Activated naive CD8-positive, alpha-beta T cell (primary cell): Measurements from ENCODE around the gene PRSS56.
"Not testable (repeated sequence)": the region's sequence is repeated elsewhere in the genome, so short reads cannot be mapped to it uniquely, and the experiment has no call there.

ENCODE experiments used
- H3K27ac Mint-ChIP-seq: one replicate; pipeline ENCODE4 v1.8.0; 2021; ENCODE audit warnings: mixed read lengths
- H3K27me3 Mint-ChIP-seq: one replicate; pipeline ENCODE4 v1.8.0; 2021; ENCODE audit warnings: mixed read lengths
- H3K36me3 Mint-ChIP-seq: one replicate; pipeline ENCODE4 v1.8.0; 2021; ENCODE audit warnings: mixed read lengths
- H3K4me1 Mint-ChIP-seq: one replicate; pipeline ENCODE4 v1.8.0; 2021; ENCODE audit warnings: low read depth, mixed read lengths
- H3K4me3 Mint-ChIP-seq: one replicate; pipeline ENCODE4 v1.8.0; 2021; ENCODE audit warnings: mild to moderate bottlenecking, mixed read lengths
- H3K9me3 Mint-ChIP-seq: one replicate; pipeline ENCODE4 v1.8.0; 2021; ENCODE audit warnings: low read depth, mixed read lengths

The PRSS56 gene

GRCh38 chr2:232523682-232524597, 3.8 kb downstream of the PRSS56 start:
- Mint-ChIP-seq H3K36me3 (no peaks in the 10 kb centered on the region), H3K4me1 (peaks cover 15% of the 10 kb centered on the region), H3K27me3 (peaks cover 12% of the 10 kb centered on the region), H3K9me3 (no peaks in the 10 kb centered on the region), H3K4me3 (peak overlapping the region; percentile 27), H3K27ac (no peak overlapping the region)

GRCh38 chr2:232524771-232525170, 4.6 kb downstream of the PRSS56 start:
- Mint-ChIP-seq H3K27me3 (peaks cover 6% of the 10 kb centered on the region), H3K4me1 (peaks cover 19% of the 10 kb centered on the region), H3K27ac (no peak overlapping the region), H3K36me3 (no peaks in the 10 kb centered on the region), H3K4me3 (peak overlapping the region; percentile 27), H3K9me3 (no peaks in the 10 kb centered on the region)

- no peaks in the 10 kb centered on the region for H3K9me3 Mint-ChIP-seq
- H3K27ac Mint-ChIP-seq: no peak overlapping the region
- H3K4me1 Mint-ChIP-seq: peaks cover 19% of the 10 kb centered on the region
- no peaks in the 10 kb centered on the region for H3K36me3 Mint-ChIP-seq
- peaks cover 6% of the 10 kb centered on the region for H3K27me3 Mint-ChIP-seq
- no peak overlapping the region for H3K4me3 Mint-ChIP-seq
Observed at GRCh38 chr2:232525199-232525598, 5.0 kb downstream of the PRSS56 start.

GRCh38 chr2:232525791-232526371, 5.7 kb downstream of the PRSS56 start, which contains the start of gene CHRND:
TSS of gene CHRND (plus strand) at chr2:232526160. CDS start at chr2:232526216, 56 bp downstream.
- Mint-ChIP-seq H3K27me3 (peaks cover 6% of the 10 kb centered on the region), H3K4me1 (peaks cover 19% of the 10 kb centered on the region), H3K9me3 (no peaks in the 10 kb centered on the region), H3K36me3 (no peaks in the 10 kb centered on the region), H3K4me3 (no peak within 1 kb of the TSS), H3K27ac (no peak within 1 kb of the TSS)

GRCh38 chr2:232526372-232526941, 6.3 kb downstream of the PRSS56 start:
- Mint-ChIP-seq H3K4me1 (peaks cover 18% of the 10 kb centered on the region), H3K27me3 (peaks cover 5% of the 10 kb centered on the region), H3K9me3 (no peaks in the 10 kb centered on the region), H3K36me3 (no peaks in the 10 kb centered on the region), H3K27ac (no peak overlapping the region), H3K4me3 (no peak overlapping the region)

GRCh38 chr2:232527905-232528470, 7.8 kb downstream of the PRSS56 start:
- Mint-ChIP-seq H3K4me1 (peaks cover 17% of the 10 kb centered on the region), H3K9me3 (no peaks in the 10 kb centered on the region), H3K27ac (no peak overlapping the region), H3K27me3 (peaks cover 4% of the 10 kb centered on the region), H3K36me3 (no peaks in the 10 kb centered on the region), H3K4me3 (no peak overlapping the region)

- H3K4me1 Mint-ChIP-seq: peaks cover 13% of the 10 kb centered on the region
- H3K27me3 Mint-ChIP-seq: peaks cover 4% of the 10 kb centered on the region
- peak overlapping the region; percentile 22 for H3K27ac Mint-ChIP-seq
- H3K36me3 Mint-ChIP-seq: no peaks in the 10 kb centered on the region
- peak overlapping the region; percentile 27 for H3K4me3 Mint-ChIP-seq
- no peaks in the 10 kb centered on the region for H3K9me3 Mint-ChIP-seq
Observed at GRCh38 chr2:232528746-232529460, 8.7 kb downstream of the PRSS56 start.

GRCh38 chr2:232529806-232530547, 9.8 kb downstream of the PRSS56 start:
- peaks cover 2% of the 10 kb centered on the region for H3K27me3 Mint-ChIP-seq
- H3K4me3 Mint-ChIP-seq: no peak overlapping the region
- H3K36me3 Mint-ChIP-seq: no peaks in the 10 kb centered on the region
- H3K27ac Mint-ChIP-seq: no peak overlapping the region
- no peaks in the 10 kb centered on the region for H3K9me3 Mint-ChIP-seq
- H3K4me1 Mint-ChIP-seq: peaks cover 12% of the 10 kb centered on the region

- Mint-ChIP-seq H3K9me3 (no peaks in the 10 kb centered on the region), H3K4me3 (no peak overlapping the region), H3K27ac (no peak overlapping the region), H3K4me1 (peaks cover 12% of the 10 kb centered on the region), H3K27me3 (peaks cover 2% of the 10 kb centered on the region), H3K36me3 (no peaks in the 10 kb centered on the region)
Observed at GRCh38 chr2:232530626-232531260, 10.6 kb downstream of the PRSS56 start.

- Mint-ChIP-seq H3K27me3 (peaks cover 2% of the 10 kb centered on the region), H3K9me3 (no peaks in the 10 kb centered on the region), H3K4me3 (no peak overlapping the region), H3K4me1 (peaks cover 12% of the 10 kb centered on the region), H3K36me3 (no peaks in the 10 kb centered on the region), H3K27ac (no peak overlapping the region)
Observed at GRCh38 chr2:232532419-232532818, 12.2 kb downstream of the PRSS56 start.

GRCh38 chr2:232532821-232533220, 12.6 kb downstream of the PRSS56 start:
- H3K4me1 Mint-ChIP-seq: peaks cover 12% of the 10 kb centered on the region
- not testable (repeated sequence) for H3K27me3 Mint-ChIP-seq, H3K36me3 Mint-ChIP-seq, H3K9me3 Mint-ChIP-seq, H3K4me3 Mint-ChIP-seq, H3K27ac Mint-ChIP-seq

- no peaks in the 10 kb centered on the region for H3K9me3 Mint-ChIP-seq
- no peaks in the 10 kb centered on the region for H3K36me3 Mint-ChIP-seq
- H3K27me3 Mint-ChIP-seq: no peaks in the 10 kb centered on the region
- peaks cover 5% of the 10 kb centered on the region for H3K4me1 Mint-ChIP-seq
- H3K27ac Mint-ChIP-seq: no peak overlapping the region
- no peak overlapping the region for H3K4me3 Mint-ChIP-seq
Observed at GRCh38 chr2:232533944-232534710, 13.9 kb downstream of the PRSS56 start.

- H3K4me3 Mint-ChIP-seq: no peak overlapping the region
- no peaks in the 10 kb centered on the region for H3K9me3 Mint-ChIP-seq
- H3K27ac Mint-ChIP-seq: no peak overlapping the region
- H3K36me3 Mint-ChIP-seq: no peaks in the 10 kb centered on the region
- H3K4me1 Mint-ChIP-seq: peaks cover 3% of the 10 kb centered on the region
- H3K27me3 Mint-ChIP-seq: no peaks in the 10 kb centered on the region
Observed at GRCh38 chr2:232534940-232535651, 14.9 kb downstream of the PRSS56 start.
